Measurements from ENCODE around the gene CHD9.
"Not testable (repeated sequence)": the region's sequence is repeated elsewhere in the genome, so short reads cannot be mapped to it uniquely, and the experiment has no call there.

CHD9 gene

DNA sequence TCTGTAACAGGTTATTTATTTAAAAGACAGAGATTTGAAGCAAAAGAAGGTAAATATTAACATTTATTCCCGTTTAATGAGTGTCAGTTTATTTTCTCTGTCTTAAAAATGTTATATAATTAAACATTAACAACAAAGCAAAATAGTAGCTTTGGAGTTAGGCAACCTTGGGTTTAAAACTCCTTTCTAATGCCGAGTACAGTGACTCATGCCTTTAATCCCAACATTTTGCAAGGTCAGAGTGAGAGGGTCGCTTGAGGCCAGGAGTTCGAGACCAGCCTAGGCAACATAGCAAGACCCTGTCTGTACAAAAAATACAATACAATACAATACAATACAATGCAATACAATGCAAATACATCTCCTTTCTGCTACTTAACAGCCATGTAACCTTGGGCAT is 128.7 kb downstream of the CHD9 start:
- Histone ChIP-seq H2AFZ (ENCODE audit: low read length) (no peak overlapping the region), H4K8ac (ENCODE audit: low read depth, low read length) (no peak overlapping the region), H3K27ac (replicated peaks; ENCODE audit: low read length) (no peak overlapping the region), H3K14ac (ENCODE audit: low read length) (no peak overlapping the region), H3K4me1 (ENCODE audit: control insufficient read depth in 2 of 2, insufficient read depth in 1 of 2, low read depth in 1 of 2, low read length in 2 of 2) (no peaks in the 10 kb centered on the region), H3K4me2 (ENCODE audit: insufficient read depth, low read length, poor library complexity, severe bottlenecking) (no peak overlapping the region), H2BK5ac (ENCODE audit: low read length) (no peak overlapping the region), H2BK15ac (ENCODE audit: low read length) (no peak overlapping the region), H4K91ac (ENCODE audit: low read depth, low read length, poor library complexity) (no peak overlapping the region), H2AK5ac (ENCODE audit: low read depth, low read length) (no peak overlapping the region), H3K18ac (ENCODE audit: low read length) (no peak overlapping the region), H3K9me3 (replicated peaks in 1 of 2; ENCODE audit: control insufficient read depth in 2 of 2, insufficient read depth in 1 of 2, low read depth in 1 of 2, low read length in 2 of 2) (peaks cover 12 to 29% of the 10 kb centered on the region in 2 donors), H3K79me1 (ENCODE audit: low read depth, low read length) (no peaks in the 10 kb centered on the region), H3K4me3 (ENCODE audit: low read length in 2 of 2) (no peak overlapping the region), H3K23ac (ENCODE audit: low read depth, low read length, poor library complexity) (no peak overlapping the region), H3K27me3 (ENCODE audit: control insufficient read depth in 3 of 3, insufficient read depth in 3 of 3, low read depth in 1 of 3, low read length in 3 of 3) (no peaks in the 10 kb centered on the region), H3K4ac (ENCODE audit: low read length) (no peak overlapping the region), H3K9ac (ENCODE audit: low read depth, low read length, poor library complexity) (no peak overlapping the region), H3K36me3 (replicated peaks in 1 of 2; ENCODE audit: control insufficient read depth in 2 of 2, insufficient read depth in 2 of 2, low read length in 2 of 2) (no peaks in the 10 kb centered on the region), H2BK120ac (ENCODE audit: low read depth, low read length) (no peak overlapping the region), H2BK12ac (ENCODE audit: low read length) (no peak overlapping the region)
- DNase-seq (ENCODE audit: low spot score) = no peak
- no CpG with 5 or more reads among the region's 4 CpGs for WGBS, 2 donors (ENCODE audit: extremely low coverage in 2 of 2, insufficient read length in 2 of 2, insufficient replicate concordance in 1 of 2)

DNA sequence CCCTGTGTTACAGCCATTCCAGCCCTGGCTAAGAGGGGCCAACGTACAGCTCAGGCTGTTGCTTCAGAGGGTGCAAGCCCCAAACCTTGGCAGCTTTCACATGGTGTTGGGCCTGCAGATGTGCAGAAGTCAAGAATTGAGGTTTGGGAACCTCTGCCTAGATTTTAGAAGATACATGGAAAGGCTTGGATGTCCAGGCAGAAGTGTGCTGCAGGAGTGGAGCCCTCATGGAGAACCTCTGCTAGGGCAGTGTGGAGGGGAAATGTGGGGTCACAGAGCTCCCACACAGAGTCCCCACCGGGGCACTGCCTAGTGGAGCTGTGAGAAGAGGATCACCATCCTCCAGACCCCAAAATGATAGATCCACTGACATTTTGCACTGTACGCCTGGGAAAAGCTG is 130.9 kb downstream of the CHD9 start:
- H3K9ac ChIP-seq (ENCODE audit: low read depth, low read length, poor library complexity); H2AK5ac ChIP-seq (ENCODE audit: low read depth, low read length); H3K23ac ChIP-seq (ENCODE audit: low read depth, low read length, poor library complexity); H4K91ac ChIP-seq (ENCODE audit: low read depth, low read length, poor library complexity); H3K4me1 ChIP-seq (ENCODE audit: control insufficient read depth in 2 of 2, insufficient read depth in 1 of 2, low read depth in 1 of 2, low read length in 2 of 2); H2BK120ac ChIP-seq (ENCODE audit: low read depth, low read length); H2AFZ ChIP-seq (ENCODE audit: low read length); H4K8ac ChIP-seq (ENCODE audit: low read depth, low read length); H3K4me3 ChIP-seq (ENCODE audit: low read length in 2 of 2); H3K27ac ChIP-seq (replicated peaks; ENCODE audit: low read length); H3K36me3 ChIP-seq (replicated peaks in 1 of 2; ENCODE audit: control insufficient read depth in 2 of 2, insufficient read depth in 2 of 2, low read length in 2 of 2); DNase-seq (ENCODE audit: low spot score); H3K4me2 ChIP-seq (ENCODE audit: insufficient read depth, low read length, poor library complexity, severe bottlenecking); H3K4ac ChIP-seq (ENCODE audit: low read length); H2BK12ac ChIP-seq (ENCODE audit: low read length); H3K79me1 ChIP-seq (ENCODE audit: low read depth, low read length); H2BK5ac ChIP-seq (ENCODE audit: low read length); H3K14ac ChIP-seq (ENCODE audit: low read length); H3K18ac ChIP-seq (ENCODE audit: low read length); H3K27me3 ChIP-seq (ENCODE audit: control insufficient read depth in 3 of 3, insufficient read depth in 3 of 3, low read depth in 1 of 3, low read length in 3 of 3); H2BK15ac ChIP-seq (ENCODE audit: low read length): not testable (repeated sequence)
- H3K9me3 ChIP-seq (replicated peaks in 1 of 2; ENCODE audit: control insufficient read depth in 2 of 2, insufficient read depth in 1 of 2, low read depth in 1 of 2, low read length in 2 of 2) = peaks cover 12 to 29% of the 10 kb centered on the region in 2 donors
- WGBS, 2 donors (ENCODE audit: extremely low coverage in 2 of 2, insufficient read length in 2 of 2, insufficient replicate concordance in 1 of 2) = no CpG with 5 or more reads among the region's 3 CpGs

DNA sequence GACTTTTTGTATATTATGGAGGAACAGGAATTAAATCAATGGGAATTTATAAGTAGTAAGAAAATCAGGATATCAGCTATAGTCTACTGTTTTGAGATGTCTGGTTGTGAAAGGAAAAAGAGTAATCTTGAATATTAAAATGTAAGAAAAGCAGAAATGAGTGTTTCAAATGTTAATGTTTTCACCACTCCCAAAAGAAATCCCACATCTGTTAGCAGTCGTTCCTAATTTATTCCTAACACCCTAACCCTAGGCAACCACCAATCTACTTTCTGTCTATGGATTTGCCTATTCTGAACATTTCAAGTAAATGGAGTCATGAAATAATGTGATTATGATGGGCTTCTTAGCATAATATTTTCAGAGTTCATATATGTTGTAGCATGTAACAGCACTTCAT is 133.0 kb downstream of the CHD9 start:
- H3K14ac ChIP-seq (ENCODE audit: low read length) = no peak overlapping the region
- no peak overlapping the region for H3K27ac ChIP-seq (replicated peaks; ENCODE audit: low read length)
- no peaks in the 10 kb centered on the region for H3K36me3 ChIP-seq (replicated peaks in 1 of 2; ENCODE audit: control insufficient read depth in 2 of 2, insufficient read depth in 2 of 2, low read length in 2 of 2)
- no peak overlapping the region for H3K4ac ChIP-seq (ENCODE audit: low read length)
- H2AK5ac ChIP-seq (ENCODE audit: low read depth, low read length) = no peak overlapping the region
- H2BK5ac ChIP-seq (ENCODE audit: low read length) = no peak overlapping the region
- no peak overlapping the region for H3K18ac ChIP-seq (ENCODE audit: low read length)
- H4K8ac ChIP-seq (ENCODE audit: low read depth, low read length) = no peak overlapping the region
- no peaks in the 10 kb centered on the region for H3K79me1 ChIP-seq (ENCODE audit: low read depth, low read length)
- H2BK15ac ChIP-seq (ENCODE audit: low read length) = no peak overlapping the region
- no peak overlapping the region for H2BK12ac ChIP-seq (ENCODE audit: low read length)
- no peak for DNase-seq (ENCODE audit: low spot score)
- no peak overlapping the region for H2BK120ac ChIP-seq (ENCODE audit: low read depth, low read length)
- no peak overlapping the region for H3K4me3 ChIP-seq (ENCODE audit: low read length in 2 of 2)
- no peaks in the 10 kb centered on the region for H3K4me1 ChIP-seq (ENCODE audit: control insufficient read depth in 2 of 2, insufficient read depth in 1 of 2, low read depth in 1 of 2, low read length in 2 of 2)
- no peaks in the 10 kb centered on the region for H3K27me3 ChIP-seq (ENCODE audit: control insufficient read depth in 3 of 3, insufficient read depth in 3 of 3, low read depth in 1 of 3, low read length in 3 of 3)
- H3K9ac ChIP-seq (ENCODE audit: low read depth, low read length, poor library complexity) = no peak overlapping the region
- H4K91ac ChIP-seq (ENCODE audit: low read depth, low read length, poor library complexity) = no peak overlapping the region
- no peak overlapping the region for H3K4me2 ChIP-seq (ENCODE audit: insufficient read depth, low read length, poor library complexity, severe bottlenecking)
- peaks cover 12 to 29% of the 10 kb centered on the region in 2 donors for H3K9me3 ChIP-seq (replicated peaks in 1 of 2; ENCODE audit: control insufficient read depth in 2 of 2, insufficient read depth in 1 of 2, low read depth in 1 of 2, low read length in 2 of 2)
- no peak overlapping the region for H3K23ac ChIP-seq (ENCODE audit: low read depth, low read length, poor library complexity)
- WGBS, 2 donors (ENCODE audit: extremely low coverage in 2 of 2, insufficient read length in 2 of 2, insufficient replicate concordance in 1 of 2) = no CpG with 5 or more reads among the region's 1 CpG
- no peak overlapping the region for H2AFZ ChIP-seq (ENCODE audit: low read length)

DNA sequence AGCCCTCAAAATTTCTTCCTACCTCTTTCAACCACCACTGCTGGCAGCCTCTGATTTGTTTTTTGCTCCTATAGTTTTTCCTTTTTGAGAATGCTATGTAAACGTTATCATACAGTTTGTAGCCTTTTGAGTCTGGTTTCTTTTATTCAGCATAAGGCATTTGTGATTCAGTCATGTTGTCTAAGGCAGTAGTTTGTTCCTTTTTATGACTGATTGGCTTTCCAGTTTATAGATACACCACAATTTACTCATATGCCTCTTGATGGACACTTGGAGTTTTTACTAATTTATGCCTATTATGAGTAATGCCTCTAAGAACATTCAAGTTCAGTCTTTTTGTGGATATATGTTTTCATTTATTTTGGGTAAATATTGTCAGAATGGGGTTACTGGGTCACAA is 136.6 kb downstream of the CHD9 start:
- no peak for DNase-seq (ENCODE audit: low spot score)
- no peak overlapping the region for H2BK120ac ChIP-seq (ENCODE audit: low read depth, low read length)
- no peak overlapping the region for H3K18ac ChIP-seq (ENCODE audit: low read length)
- H3K4me1 ChIP-seq (ENCODE audit: control insufficient read depth in 2 of 2, insufficient read depth in 1 of 2, low read depth in 1 of 2, low read length in 2 of 2) = no peaks in the 10 kb centered on the region
- H3K4me2 ChIP-seq (ENCODE audit: insufficient read depth, low read length, poor library complexity, severe bottlenecking) = no peak overlapping the region
- H3K14ac ChIP-seq (ENCODE audit: low read length) = no peak overlapping the region
- H3K36me3 ChIP-seq (replicated peaks in 1 of 2; ENCODE audit: control insufficient read depth in 2 of 2, insufficient read depth in 2 of 2, low read length in 2 of 2) = no peaks in the 10 kb centered on the region
- no peak overlapping the region for H3K4me3 ChIP-seq (ENCODE audit: low read length in 2 of 2)
- H2AFZ ChIP-seq (ENCODE audit: low read length) = no peak overlapping the region
- no CpG with 5 or more reads among the region's 1 CpG for WGBS, 2 donors (ENCODE audit: extremely low coverage in 2 of 2, insufficient read length in 2 of 2, insufficient replicate concordance in 1 of 2)
- H2AK5ac ChIP-seq (ENCODE audit: low read depth, low read length) = no peak overlapping the region
- H3K27ac ChIP-seq (replicated peaks; ENCODE audit: low read length) = no peak overlapping the region
- peaks cover 2 to 9% of the 10 kb centered on the region in 2 donors for H3K9me3 ChIP-seq (replicated peaks in 1 of 2; ENCODE audit: control insufficient read depth in 2 of 2, insufficient read depth in 1 of 2, low read depth in 1 of 2, low read length in 2 of 2)
- H3K4ac ChIP-seq (ENCODE audit: low read length) = no peak overlapping the region
- no peak overlapping the region for H4K8ac ChIP-seq (ENCODE audit: low read depth, low read length)
- H2BK15ac ChIP-seq (ENCODE audit: low read length) = no peak overlapping the region
- H3K23ac ChIP-seq (ENCODE audit: low read depth, low read length, poor library complexity) = no peak overlapping the region
- H3K9ac ChIP-seq (ENCODE audit: low read depth, low read length, poor library complexity) = no peak overlapping the region
- no peak overlapping the region for H2BK5ac ChIP-seq (ENCODE audit: low read length)
- no peaks in the 10 kb centered on the region for H3K27me3 ChIP-seq (ENCODE audit: control insufficient read depth in 3 of 3, insufficient read depth in 3 of 3, low read depth in 1 of 3, low read length in 3 of 3)
- H4K91ac ChIP-seq (ENCODE audit: low read depth, low read length, poor library complexity) = no peak overlapping the region
- H3K79me1 ChIP-seq (ENCODE audit: low read depth, low read length) = no peaks in the 10 kb centered on the region
- no peak overlapping the region for H2BK12ac ChIP-seq (ENCODE audit: low read length)

Data from neuronal stem cell (in vitro differentiated cells).